Endometrial microvascular endothelial cells (primary cell): Measurements from ENCODE around the gene ZNF804A. TPM values are rescaled to one million over a fixed set of nuclear protein-coding genes. Genes with fewer than 3 reads are reported as not detected.

Experiments
- in situ Hi-C: cut with HindIII; loops from 2 replicates; pipeline ENCODE4 v1.10.0; 2017; ENCODE audit warnings: low sequenced_read_pairs, low pct_unique_long_range_greater_than_20kb; ENCODE audit errors: inconsistent ontology term
- total RNA-seq: library from RNA; depleted of rRNA; stranded (reverse); fragments of >200 nt; gene quantifications from one replicate; pipeline ENCODE4 v1.2.3, GENCODE V29; 2015; ENCODE audit errors: inconsistent ontology term

The ZNF804A gene
- total RNA-seq, 1 donor from 2014 or later: not detected

GRCh38 chr2:184769023-184769422 lies 170.7 kb downstream of the ZNF804A start:
- in situ Hi-C loops: no loop called here

- in situ Hi-C loops: no loop called here
Observed at GRCh38 chr2:184769686-184770085, 171.4 kb downstream of the ZNF804A start.

- in situ Hi-C loops: no loop called here
Observed at GRCh38 chr2:184779777-184780176, 181.4 kb downstream of the ZNF804A start.

GRCh38 chr2:184780384-184780783 lies 182.1 kb downstream of the ZNF804A start:
- in situ Hi-C loops: no loop called here

GRCh38 chr2:184780944-184781343 lies 182.6 kb downstream of the ZNF804A start:
- in situ Hi-C loops: no loop called here

GRCh38 chr2:184783576-184783975 lies 185.2 kb downstream of the ZNF804A start:
- in situ Hi-C loops: no loop called here

GRCh38 chr2:184793176-184793575 lies 194.8 kb downstream of the ZNF804A start:
- in situ Hi-C loops: no loop called here

- in situ Hi-C loops: no loop called here
Observed at GRCh38 chr2:184799379-184799778, 201.1 kb downstream of the ZNF804A start.

- in situ Hi-C loops: no loop called here
Observed at GRCh38 chr2:184814421-184814820, 216.1 kb downstream of the ZNF804A start.

- in situ Hi-C loops: no loop called here
Observed at GRCh38 chr2:184815824-184816223, 217.5 kb downstream of the ZNF804A start.

GRCh38 chr2:184824597-184824996 lies 226.3 kb downstream of the ZNF804A start:
- in situ Hi-C loops: no loop called here

GRCh38 chr2:184830531-184830930 lies 232.2 kb downstream of the ZNF804A start:
- in situ Hi-C loops: no loop called here

- in situ Hi-C loops: no loop called here
Observed at GRCh38 chr2:184834699-184835397, 236.5 kb downstream of the ZNF804A start.

- in situ Hi-C loops: no loop called here
Observed at GRCh38 chr2:184835398-184835715, 237.0 kb downstream of the ZNF804A start.

- in situ Hi-C loops: no loop called here
Observed at GRCh38 chr2:184847331-184847730, 249.0 kb downstream of the ZNF804A start.

GRCh38 chr2:184849516-184849915 lies 251.2 kb downstream of the ZNF804A start:
- in situ Hi-C loops: no loop called here

- in situ Hi-C loops: no loop called here
Observed at GRCh38 chr2:184851576-184851975, 253.2 kb downstream of the ZNF804A start.

GRCh38 chr2:184859187-184859586 lies 260.9 kb downstream of the ZNF804A start:
- in situ Hi-C loops: no loop called here

GRCh38 chr2:184860744-184861143 lies 262.4 kb downstream of the ZNF804A start:
- in situ Hi-C loops: no loop called here

- in situ Hi-C loops: no loop called here
Observed at GRCh38 chr2:184875212-184875611, 276.9 kb downstream of the ZNF804A start.

GRCh38 chr2:184875911-184876310 lies 277.6 kb downstream of the ZNF804A start:
- in situ Hi-C loops: no loop called here
